HG03135 (cell line): ENCODE data around the gene CEP19.

Experiments
- ATAC-seq: cut with Tn5 transposase; IDR thresholded peaks from one replicate; pipeline ENCODE4 v1.9.1; 2021; ENCODE audit warnings: mild to moderate bottlenecking, moderate library complexity; ENCODE audit not compliant: unreplicated experiment

CEP19 gene

DNA sequence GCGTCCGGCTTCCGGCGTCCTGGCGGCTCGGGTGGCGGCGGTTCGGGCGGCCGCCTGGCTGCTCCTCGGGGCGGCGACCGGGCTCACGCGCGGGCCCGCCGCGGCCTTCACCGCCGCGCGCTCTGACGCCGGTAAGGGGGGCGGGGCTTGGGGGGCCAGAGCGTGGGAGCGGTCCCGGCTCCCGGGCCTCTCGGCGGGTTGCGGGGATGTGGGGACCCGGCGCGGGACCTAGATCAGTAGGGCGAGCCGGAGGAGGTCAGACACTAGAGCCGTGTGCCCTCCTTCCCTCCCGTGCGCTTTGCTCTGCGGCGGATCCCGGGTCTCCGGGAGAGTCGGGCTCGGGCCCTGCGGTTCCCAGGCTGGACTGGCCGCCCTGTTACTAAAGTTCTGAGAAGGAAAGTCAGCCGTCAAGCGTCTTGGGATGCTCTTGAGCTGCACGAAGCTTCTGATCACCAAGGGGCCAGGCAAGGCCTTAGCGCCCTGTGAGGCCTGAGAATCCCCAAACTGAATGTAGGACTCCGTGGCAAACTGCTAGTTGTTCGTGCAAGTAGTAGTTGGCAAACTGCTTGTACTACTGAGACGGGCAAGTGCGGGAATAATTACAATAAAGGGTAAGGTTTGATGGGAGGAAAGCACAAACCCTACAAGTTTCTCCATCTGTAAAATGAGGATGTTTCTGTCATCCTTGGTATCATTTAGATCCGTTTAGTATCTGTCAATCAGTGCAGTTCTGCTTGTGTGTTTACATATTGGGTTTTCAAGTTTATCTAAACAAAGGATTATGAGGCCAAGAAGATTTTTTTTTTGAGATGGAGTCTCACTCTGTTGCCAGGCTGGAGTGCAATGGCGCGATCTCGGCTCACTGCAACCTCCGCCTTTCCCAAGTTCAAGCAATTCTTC, 714 bp upstream of the CEP19 start:
- ATAC-seq, result peak; percentile 52

- no peak for ATAC-seq
Observed at GRCh38 chr3:196708467-196708866, 3.6 kb downstream of the CEP19 start.

DNA sequence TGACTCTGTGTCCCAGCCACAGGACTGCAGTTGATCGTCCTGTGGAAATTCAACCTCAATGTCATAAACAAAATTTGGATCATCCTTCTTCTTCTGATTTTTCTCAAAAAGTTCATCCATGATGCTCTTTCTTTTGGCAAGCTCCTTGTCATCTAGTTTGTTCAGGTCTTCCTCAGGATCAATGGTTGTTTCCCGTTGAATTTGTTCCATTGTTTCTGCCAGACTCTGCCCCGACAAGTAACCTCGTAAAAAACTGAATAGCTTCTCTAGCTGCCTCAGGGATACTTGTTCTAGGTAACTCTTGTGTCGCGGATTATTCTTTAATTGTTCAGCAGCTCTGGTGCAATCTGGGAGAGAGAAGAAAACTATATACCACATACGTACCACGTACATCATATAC, 4.5 kb downstream of the CEP19 start:
- ATAC-seq, result no peak

- ATAC-seq, result no peak
Observed at GRCh38 chr3:196706731-196707130, 5.3 kb downstream of the CEP19 start.

- ATAC-seq, result no peak
Observed at GRCh38 chr3:196706327-196706726, 5.7 kb downstream of the CEP19 start.

DNA sequence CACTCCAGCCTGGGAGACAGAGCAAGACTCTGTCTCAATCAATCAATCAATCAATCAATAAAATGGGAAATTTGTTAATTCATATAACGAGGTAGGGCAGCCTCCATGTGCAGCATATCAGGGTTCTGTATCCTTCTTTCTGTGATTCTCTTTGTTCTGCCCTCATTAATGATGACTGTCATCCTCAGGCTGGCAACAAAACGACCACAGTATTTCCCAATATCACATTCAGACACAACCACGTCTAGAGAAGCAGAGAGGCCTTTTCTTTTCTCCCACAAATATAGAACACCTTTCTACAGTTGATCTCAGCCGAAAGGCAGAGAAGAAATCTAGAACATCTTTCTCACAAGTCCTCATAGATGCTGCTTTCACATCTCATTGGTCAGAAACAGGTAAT, 11.2 kb downstream of the CEP19 start:
- ATAC-seq, result no peak

- ATAC-seq, result no peak
Observed at GRCh38 chr3:196699749-196700148, 12.3 kb downstream of the CEP19 start.

GRCh38 chr3:196697270-196697669, 14.8 kb downstream of the CEP19 start:
- ATAC-seq, result no peak

DNA sequence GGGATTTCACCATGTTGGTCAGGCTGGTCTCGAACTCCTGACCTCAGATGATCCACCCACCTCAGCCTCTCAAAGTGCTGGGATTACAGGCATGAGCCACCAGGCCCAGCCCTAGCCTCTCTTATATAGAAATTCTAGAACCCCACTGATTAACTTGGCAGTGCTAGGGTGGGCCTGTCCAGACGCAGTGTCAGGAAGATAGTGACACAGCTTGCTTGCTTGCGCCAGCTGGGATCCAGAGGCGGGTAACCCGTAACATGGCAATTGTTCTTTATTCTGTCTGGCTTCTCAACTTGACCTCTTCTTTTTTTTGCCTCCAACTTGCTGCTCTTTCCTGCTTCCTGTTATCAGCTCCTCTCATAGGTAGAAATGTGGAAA, 16.2 kb downstream of the CEP19 start:
- no peak for ATAC-seq

- ATAC-seq, result no peak
Observed at GRCh38 chr3:196694941-196695848, 16.9 kb downstream of the CEP19 start.

DNA sequence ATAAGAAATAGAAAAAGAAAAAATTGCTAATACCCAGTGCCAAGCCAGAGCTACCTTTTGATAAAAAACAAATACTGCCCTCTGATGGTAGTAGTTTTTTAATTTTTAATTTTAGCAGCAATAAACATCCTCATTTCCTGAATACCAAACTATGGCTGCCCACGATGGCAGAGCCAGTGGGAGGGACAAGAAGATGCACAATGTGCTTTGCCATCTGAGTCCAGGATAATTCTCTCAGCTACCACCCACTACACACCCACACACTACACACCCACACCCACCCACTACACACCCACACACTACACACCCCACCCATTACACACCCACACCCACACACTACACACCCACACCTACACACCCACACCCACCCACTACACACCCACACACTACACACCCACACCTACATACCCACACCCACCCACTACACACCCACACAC, 17.8 kb downstream of the CEP19 start:
- no peak for ATAC-seq

DNA sequence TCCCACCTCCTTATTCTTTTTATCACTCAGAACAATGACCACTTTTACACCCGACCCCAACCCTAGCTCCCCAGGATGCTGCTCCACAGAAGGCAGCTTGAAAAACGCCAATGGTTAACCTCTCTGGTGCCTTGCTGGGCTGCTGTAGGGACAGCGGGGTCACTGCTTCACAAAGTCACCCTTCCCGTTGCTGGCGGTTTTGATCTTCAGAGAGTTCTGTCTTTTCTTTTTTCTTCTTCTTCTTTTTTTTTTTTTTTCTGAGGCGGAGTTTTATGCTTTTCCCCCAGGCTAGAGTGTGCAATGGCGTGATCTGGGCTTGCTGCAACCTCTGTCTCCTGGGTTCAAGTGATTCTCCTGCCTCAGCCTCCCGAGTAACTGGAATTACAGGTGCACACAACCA, 20.7 kb downstream of the CEP19 start:
- no peak for ATAC-seq

DNA sequence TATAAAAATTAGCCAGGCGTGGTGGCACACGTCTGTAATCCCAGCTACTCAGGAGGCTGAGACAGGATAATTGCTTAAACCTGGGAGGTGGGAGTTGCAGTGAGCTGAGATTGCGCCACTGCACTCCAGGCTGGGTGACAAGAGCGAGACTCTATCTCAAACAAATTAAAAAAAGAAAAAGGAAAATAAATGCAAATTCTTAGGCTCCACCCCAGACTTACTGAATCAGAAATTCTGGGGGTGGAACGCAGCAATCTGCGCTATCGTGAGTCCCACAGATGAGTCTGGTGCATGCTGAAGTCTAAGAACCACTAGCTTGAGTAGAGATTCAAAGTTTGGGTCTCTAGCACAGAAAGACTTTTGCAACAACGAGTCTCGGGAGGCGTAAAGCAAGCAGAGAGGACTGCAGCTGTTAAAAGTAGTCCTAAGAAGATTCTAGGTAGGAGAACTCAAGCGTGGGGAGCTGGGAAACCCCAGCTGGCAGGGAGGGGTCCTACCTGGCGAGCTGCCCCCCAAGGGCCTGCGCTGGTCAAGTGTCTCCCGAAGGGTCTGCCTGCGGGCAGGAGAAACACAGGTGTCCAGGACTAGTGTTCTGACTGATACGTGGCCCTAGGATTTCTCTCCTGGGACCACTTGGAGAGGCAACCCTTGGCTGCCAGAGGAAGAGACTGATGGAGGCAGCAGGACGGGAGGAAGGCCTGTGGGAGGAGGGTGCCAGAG, 21.9 kb downstream of the CEP19 start:
- ATAC-seq, result no peak

DNA sequence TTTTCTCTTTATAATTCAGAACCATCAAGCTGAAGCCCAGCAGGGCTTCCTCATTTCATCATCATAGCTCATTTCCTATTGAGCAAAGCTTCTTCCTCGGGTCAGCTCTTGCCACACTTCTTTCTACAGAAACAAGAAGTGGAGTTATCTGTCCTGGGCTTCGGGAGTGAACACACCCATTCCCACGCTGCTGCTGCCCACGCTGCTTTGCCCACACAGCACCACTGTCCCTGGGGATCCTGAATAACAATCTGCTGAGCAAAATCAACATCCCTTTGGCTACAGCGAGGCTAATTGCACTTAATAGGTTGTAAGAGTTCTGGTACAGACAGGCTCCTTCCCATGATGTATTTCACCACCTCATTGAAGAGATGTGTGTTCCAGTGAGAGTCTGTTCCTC, 23.7 kb downstream of the CEP19 start:
- no peak for ATAC-seq

GRCh38 chr3:196686436-196686835, 25.6 kb downstream of the CEP19 start:
- no peak for ATAC-seq

DNA sequence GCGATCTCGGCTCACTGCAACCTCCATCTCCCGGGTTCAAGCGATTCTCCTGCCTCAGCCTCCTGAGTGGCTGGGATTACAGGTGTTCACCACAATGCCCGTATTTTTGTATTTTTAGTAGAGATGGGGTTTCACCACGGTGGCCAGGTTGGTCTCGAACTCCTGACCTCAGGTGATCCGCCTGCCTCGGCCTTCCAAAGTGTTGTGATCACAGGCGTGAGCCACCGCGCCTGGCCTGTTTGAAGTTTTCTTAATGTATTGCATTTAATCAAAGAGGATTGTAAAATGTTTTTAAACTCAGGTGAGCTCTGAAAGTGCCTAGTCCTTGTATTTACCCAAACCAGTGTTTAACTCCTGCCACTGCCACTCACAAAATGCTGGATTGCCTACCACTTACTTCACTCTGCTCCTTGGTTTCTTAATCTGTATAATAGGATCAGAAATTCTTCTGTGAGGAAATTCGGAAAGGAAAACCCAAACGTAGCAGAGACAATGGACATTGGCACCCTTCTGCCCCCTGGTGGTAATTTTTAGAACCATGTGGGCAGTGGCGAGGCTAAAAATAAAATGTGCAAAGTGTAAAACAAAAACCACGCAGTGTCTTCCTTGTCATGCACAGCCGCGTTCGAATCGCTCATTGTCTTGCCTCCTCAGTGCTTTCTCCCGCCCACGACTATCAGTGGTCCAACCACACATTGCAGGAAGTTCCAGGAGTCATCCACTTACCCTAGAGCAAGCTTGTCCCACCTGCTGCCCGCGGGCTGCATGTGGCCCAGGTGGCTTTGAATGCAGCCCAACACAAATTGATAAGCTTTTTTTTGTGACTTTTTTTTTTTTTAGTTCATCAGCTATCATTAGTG, 27.3 kb downstream of the CEP19 start:
- peak; percentile 66 for ATAC-seq

- ATAC-seq, result no peak
Observed at GRCh38 chr3:196677931-196678330, 34.1 kb downstream of the CEP19 start.

GRCh38 chr3:196677353-196677752, 34.7 kb downstream of the CEP19 start:
- no peak for ATAC-seq

GRCh38 chr3:196673632-196674031, 38.4 kb downstream of the CEP19 start:
- no peak for ATAC-seq

GRCh38 chr3:196670339-196670738, 41.7 kb downstream of the CEP19 start:
- no peak for ATAC-seq
